Liver (tissue), 3 donors: ENCODE results near the gene ERMARD.

Source experiments
- FOXA1 ChIP-seq: IDR thresholded peaks from 2 replicates; pipeline ENCODE4 v1.6.1; 2016; ENCODE audit warnings: antibody characterized with exemption
- GABPA ChIP-seq, 2 donors: IDR thresholded peaks in 1 of 2; conservative IDR thresholded peaks in 1 of 2; 2 replicates each; pipeline ENCODE4 v1.6.1; 2016; ENCODE audit warnings: antibody characterized with exemption in 2 of 2, mild to moderate bottlenecking in 1 of 2, moderate library complexity in 1 of 2
- HNF4A ChIP-seq, 2 donors: conservative IDR thresholded peaks; 2 replicates each; pipeline ENCODE4 v1.6.1; 2016; ENCODE audit warnings: antibody characterized with exemption in 2 of 2, mild to moderate bottlenecking in 2 of 2
- JUND ChIP-seq, 2 donors: IDR thresholded peaks; 2 replicates each; pipeline ENCODE4 v1.6.1; 2016; ENCODE audit warnings: antibody characterized with exemption in 2 of 2
- RAD21 ChIP-seq, 2 donors: IDR thresholded peaks; 2 replicates each; pipeline ENCODE4 v1.6.1; 2016; ENCODE audit warnings: antibody characterized with exemption in 2 of 2, mild to moderate bottlenecking in 2 of 2
- SP1 ChIP-seq: IDR thresholded peaks from 2 replicates; pipeline ENCODE4 v1.6.1; 2018; ENCODE audit warnings: antibody characterized with exemption, mild to moderate bottlenecking
- TAF1 ChIP-seq: conservative IDR thresholded peaks from 2 replicates; pipeline ENCODE4 v1.6.1; 2016; ENCODE audit warnings: antibody characterized with exemption, mild to moderate bottlenecking
- TF ChIP-seq, protein P1 (sequence below): fragments of 150-350 bp; IDR thresholded peaks from 2 replicates; pipeline ENCODE4 v1.5.1; 2017; ENCODE audit warnings: improper control_type of control experiment, low read depth, low read length; ENCODE audit not compliant: missing input control
- TF ChIP-seq, protein P2 (sequence below): IDR thresholded peaks from 2 replicates; pipeline ENCODE4 v1.6.1; 2016; ENCODE audit warnings: antibody characterized with exemption, mild to moderate bottlenecking
- TF ChIP-seq, protein P3 (sequence below): IDR thresholded peaks from 2 replicates; pipeline ENCODE4 v1.6.1; 2016; ENCODE audit warnings: antibody characterized with exemption
- TF ChIP-seq, protein P4 (sequence below): IDR thresholded peaks from 2 replicates; pipeline ENCODE4 v1.6.1; 2016; ENCODE audit warnings: antibody characterized with exemption
- donor health status: healthy.
- donor health status: healthy.

DNA sequence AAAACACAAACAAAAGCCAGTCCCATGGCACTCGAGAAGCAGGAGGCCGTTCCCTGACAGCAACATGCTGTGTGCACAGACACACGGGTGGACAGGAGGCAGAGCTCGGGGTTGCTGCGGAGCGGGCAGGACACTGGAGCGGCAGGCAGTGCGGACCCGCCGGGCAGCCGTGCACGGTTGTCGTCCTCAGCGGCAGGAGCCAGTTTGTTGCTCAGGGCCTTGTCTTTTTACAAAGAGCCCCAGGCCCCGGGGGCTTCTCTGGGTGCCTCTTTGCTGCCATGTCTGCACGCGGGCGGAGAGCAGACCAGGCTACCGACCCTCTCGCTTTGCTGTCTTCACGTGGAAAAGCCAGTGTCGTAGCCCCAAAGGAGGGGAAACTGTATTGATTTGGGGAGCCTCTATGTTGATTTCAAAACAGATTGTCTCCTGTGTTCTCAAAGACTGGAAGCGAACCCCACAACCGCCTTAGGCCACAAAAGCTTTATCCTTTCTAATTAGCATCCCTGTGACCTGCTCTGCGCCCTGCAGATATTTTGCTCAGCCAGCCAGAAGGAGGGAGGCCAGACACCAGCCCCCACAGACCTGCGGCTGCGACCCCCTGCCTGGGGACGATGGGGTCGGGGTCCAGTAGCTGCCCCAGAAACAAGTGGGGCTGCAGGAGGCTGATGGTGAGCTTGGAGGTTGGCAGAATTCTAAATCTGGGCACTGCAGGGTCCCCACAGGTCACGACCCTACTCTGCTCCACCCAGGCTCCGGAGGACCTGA is 50.2 kb downstream of the ERMARD start:
- TF ChIP-seq, protein P1, sequence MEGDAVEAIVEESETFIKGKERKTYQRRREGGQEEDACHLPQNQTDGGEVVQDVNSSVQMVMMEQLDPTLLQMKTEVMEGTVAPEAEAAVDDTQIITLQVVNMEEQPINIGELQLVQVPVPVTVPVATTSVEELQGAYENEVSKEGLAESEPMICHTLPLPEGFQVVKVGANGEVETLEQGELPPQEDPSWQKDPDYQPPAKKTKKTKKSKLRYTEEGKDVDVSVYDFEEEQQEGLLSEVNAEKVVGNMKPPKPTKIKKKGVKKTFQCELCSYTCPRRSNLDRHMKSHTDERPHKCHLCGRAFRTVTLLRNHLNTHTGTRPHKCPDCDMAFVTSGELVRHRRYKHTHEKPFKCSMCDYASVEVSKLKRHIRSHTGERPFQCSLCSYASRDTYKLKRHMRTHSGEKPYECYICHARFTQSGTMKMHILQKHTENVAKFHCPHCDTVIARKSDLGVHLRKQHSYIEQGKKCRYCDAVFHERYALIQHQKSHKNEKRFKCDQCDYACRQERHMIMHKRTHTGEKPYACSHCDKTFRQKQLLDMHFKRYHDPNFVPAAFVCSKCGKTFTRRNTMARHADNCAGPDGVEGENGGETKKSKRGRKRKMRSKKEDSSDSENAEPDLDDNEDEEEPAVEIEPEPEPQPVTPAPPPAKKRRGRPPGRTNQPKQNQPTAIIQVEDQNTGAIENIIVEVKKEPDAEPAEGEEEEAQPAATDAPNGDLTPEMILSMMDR = no peak
- TF ChIP-seq, protein P2, sequence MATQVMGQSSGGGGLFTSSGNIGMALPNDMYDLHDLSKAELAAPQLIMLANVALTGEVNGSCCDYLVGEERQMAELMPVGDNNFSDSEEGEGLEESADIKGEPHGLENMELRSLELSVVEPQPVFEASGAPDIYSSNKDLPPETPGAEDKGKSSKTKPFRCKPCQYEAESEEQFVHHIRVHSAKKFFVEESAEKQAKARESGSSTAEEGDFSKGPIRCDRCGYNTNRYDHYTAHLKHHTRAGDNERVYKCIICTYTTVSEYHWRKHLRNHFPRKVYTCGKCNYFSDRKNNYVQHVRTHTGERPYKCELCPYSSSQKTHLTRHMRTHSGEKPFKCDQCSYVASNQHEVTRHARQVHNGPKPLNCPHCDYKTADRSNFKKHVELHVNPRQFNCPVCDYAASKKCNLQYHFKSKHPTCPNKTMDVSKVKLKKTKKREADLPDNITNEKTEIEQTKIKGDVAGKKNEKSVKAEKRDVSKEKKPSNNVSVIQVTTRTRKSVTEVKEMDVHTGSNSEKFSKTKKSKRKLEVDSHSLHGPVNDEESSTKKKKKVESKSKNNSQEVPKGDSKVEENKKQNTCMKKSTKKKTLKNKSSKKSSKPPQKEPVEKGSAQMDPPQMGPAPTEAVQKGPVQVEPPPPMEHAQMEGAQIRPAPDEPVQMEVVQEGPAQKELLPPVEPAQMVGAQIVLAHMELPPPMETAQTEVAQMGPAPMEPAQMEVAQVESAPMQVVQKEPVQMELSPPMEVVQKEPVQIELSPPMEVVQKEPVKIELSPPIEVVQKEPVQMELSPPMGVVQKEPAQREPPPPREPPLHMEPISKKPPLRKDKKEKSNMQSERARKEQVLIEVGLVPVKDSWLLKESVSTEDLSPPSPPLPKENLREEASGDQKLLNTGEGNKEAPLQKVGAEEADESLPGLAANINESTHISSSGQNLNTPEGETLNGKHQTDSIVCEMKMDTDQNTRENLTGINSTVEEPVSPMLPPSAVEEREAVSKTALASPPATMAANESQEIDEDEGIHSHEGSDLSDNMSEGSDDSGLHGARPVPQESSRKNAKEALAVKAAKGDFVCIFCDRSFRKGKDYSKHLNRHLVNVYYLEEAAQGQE = no peak
- TF ChIP-seq TAF1 (no peak), SP1 (no peak), FOXA1 (no peak), GABPA (IDR thresholded peaks at IDR 0.05 in 1 of 2, conservative IDR thresholded peaks at IDR 0.05 in 1 of 2) (no peak), RAD21 (IDR thresholded peaks at IDR 0.05) (no peak), JUND (IDR thresholded peaks at IDR 0.05) (no peak), HNF4A (conservative IDR thresholded peaks at IDR 0.05) (no peak)
- TF ChIP-seq, protein P3, sequence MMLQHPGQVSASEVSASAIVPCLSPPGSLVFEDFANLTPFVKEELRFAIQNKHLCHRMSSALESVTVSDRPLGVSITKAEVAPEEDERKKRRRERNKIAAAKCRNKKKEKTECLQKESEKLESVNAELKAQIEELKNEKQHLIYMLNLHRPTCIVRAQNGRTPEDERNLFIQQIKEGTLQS = no peak
- TF ChIP-seq, protein P4, sequence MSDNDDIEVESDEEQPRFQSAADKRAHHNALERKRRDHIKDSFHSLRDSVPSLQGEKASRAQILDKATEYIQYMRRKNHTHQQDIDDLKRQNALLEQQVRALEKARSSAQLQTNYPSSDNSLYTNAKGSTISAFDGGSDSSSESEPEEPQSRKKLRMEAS = no peak
